Retinal pigment epithelial cell (primary cell): Measurements from ENCODE around the gene FBXL3.

Experiments
- DNase-seq: peaks from one replicate; pipeline ENCODE4 v3.0.0-alpha.2; 2010; ENCODE audit warnings: low read depth
- H3K4me3 ChIP-seq: 2 replicates; pipeline ENCODE4 v1.5.1; 2011; ENCODE audit warnings: mild to moderate bottlenecking, low read length, control low read depth, moderate library complexity
- TF ChIP-seq, protein P1 (sequence below): conservative IDR thresholded peaks from 2 replicates; pipeline ENCODE4 v1.5.1; 2011; ENCODE audit warnings: low read depth, low read length, control low read depth, inconsistent platforms

The FBXL3 gene, protein sequence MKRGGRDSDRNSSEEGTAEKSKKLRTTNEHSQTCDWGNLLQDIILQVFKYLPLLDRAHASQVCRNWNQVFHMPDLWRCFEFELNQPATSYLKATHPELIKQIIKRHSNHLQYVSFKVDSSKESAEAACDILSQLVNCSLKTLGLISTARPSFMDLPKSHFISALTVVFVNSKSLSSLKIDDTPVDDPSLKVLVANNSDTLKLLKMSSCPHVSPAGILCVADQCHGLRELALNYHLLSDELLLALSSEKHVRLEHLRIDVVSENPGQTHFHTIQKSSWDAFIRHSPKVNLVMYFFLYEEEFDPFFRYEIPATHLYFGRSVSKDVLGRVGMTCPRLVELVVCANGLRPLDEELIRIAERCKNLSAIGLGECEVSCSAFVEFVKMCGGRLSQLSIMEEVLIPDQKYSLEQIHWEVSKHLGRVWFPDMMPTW

GRCh38 chr13:77026861-77027621 is at the start of gene FBXL3:
Gene FBXL3 (minus strand): TSS chr13:77027159. CDS start chr13:77021860, 5,299 bp downstream.
- DNase-seq = peak; percentile 43
- peak within 1 kb of the TSS; percentile 85 for H3K4me3 ChIP-seq
- TF ChIP-seq, protein P1, sequence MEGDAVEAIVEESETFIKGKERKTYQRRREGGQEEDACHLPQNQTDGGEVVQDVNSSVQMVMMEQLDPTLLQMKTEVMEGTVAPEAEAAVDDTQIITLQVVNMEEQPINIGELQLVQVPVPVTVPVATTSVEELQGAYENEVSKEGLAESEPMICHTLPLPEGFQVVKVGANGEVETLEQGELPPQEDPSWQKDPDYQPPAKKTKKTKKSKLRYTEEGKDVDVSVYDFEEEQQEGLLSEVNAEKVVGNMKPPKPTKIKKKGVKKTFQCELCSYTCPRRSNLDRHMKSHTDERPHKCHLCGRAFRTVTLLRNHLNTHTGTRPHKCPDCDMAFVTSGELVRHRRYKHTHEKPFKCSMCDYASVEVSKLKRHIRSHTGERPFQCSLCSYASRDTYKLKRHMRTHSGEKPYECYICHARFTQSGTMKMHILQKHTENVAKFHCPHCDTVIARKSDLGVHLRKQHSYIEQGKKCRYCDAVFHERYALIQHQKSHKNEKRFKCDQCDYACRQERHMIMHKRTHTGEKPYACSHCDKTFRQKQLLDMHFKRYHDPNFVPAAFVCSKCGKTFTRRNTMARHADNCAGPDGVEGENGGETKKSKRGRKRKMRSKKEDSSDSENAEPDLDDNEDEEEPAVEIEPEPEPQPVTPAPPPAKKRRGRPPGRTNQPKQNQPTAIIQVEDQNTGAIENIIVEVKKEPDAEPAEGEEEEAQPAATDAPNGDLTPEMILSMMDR = no peak

DNA sequence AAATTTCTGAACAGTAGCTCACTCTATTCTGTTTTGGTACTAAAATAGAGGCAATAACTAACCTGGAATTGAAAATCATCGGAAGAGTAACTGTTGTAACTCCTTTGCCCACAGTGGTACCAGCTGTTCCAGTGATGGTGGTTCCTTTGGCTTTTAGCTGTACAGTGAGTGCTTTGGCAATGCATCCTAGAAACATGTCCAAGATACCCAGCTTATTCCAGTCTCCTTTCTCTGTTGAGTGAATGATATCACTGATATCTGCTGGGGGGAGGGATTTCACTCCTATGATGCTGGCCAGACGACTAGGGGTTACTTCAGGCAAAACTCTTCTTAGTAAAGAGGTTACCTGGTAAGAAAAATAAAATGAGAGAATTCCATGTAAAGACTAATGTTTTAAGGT is 40.6 kb upstream of the FBXL3 start:
- no peak overlapping the region for H3K4me3 ChIP-seq
- no peak for DNase-seq
- TF ChIP-seq, protein P1 = no peak

GRCh38 chr13:77065461-77066147 is 38.6 kb upstream of the FBXL3 start:
- TF ChIP-seq, protein P1 = no peak
- no peak for DNase-seq
- H3K4me3 ChIP-seq = no peak overlapping the region

GRCh38 chr13:77062097-77062496 is 35.1 kb upstream of the FBXL3 start:
- H3K4me3 ChIP-seq = no peak overlapping the region
- TF ChIP-seq, protein P1 = no peak
- DNase-seq = no peak

DNA sequence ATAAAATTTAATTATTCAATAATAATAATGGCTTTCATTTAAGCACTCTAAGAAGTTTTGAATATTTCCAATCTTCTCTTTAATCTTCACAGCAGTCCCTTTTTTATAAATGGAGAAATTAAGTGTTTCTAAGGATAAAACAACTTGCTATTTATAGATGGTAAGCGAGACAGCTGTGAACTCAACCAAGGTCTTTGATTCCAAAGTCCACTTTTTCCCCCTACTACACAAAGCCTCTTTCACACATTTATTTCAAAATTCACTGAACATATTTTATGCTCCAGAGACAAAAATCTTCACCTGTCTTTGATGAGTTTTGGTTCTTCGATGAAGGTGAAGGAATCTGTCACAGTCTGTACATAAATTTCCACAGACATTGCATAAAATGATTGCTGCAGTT is 34.4 kb upstream of the FBXL3 start:
- H3K4me3 ChIP-seq = no peak overlapping the region
- no peak for DNase-seq
- TF ChIP-seq, protein P1 = no peak

GRCh38 chr13:77056886-77057285 is 29.9 kb upstream of the FBXL3 start:
- TF ChIP-seq, protein P1 = no peak
- no peak for DNase-seq
- H3K4me3 ChIP-seq = no peak overlapping the region
